Esophagus squamous epithelium (tissue), 5 donors: ENCODE results near the gene MMEL1. TPM values are rescaled to one million over a fixed set of nuclear protein-coding genes. Genes with fewer than 3 reads are reported as not detected.

Source experiments
- DNase-seq: peaks from one replicate; lab custom pipeline; 2025; lab: John Stamatoyannopoulos, UW
- H3K27ac ChIP-seq, 4 donors: fragments of 200-600 bp; sonication (generic); one replicate each; pipeline ENCODE4 v1.5.1; 2016 to 2019; ENCODE audit warnings: mild to moderate bottlenecking in 1 of 4
- H3K27me3 ChIP-seq, 4 donors: fragments of 200-600 bp; sonication (generic); 1 replicate in 3 of 4; 2 replicates in 1 of 4; pipeline versions ENCODE4 v1.5.1 to v1.6.0; 2017 to 2021; ENCODE audit warnings: antibody characterized with exemption in 1 of 4
- H3K36me3 ChIP-seq, 3 donors: fragments of 200-600 bp; sonication (generic); one replicate each; pipeline ENCODE4 v1.5.1; 2016 to 2019
- H3K4me1 ChIP-seq, 3 donors: fragments of 200-600 bp; sonication (generic); one replicate each; pipeline ENCODE4 v1.5.1; 2017 to 2019
- H3K4me3 ChIP-seq, 4 donors: fragments of 200-600 bp; sonication (generic); 1 replicate in 3 of 4; 2 replicates in 1 of 4; pipeline ENCODE4 v1.5.1; 2016 to 2019; ENCODE audit warnings: mild to moderate bottlenecking in 2 of 4, moderate library complexity in 1 of 4
- H3K9me3 ChIP-seq, 3 donors: fragments of 200-600 bp; sonication (generic); one replicate each; pipeline ENCODE4 v1.5.1; 2016 to 2019
- POLR2A ChIP-seq, 4 donors: fragments of 450-650 bp; IDR thresholded peaks; one replicate each; pipeline ENCODE4 v1.6.1; 2017; ENCODE audit warnings: antibody characterized with exemption in 4 of 4, mild to moderate bottlenecking in 4 of 4, moderate library complexity in 3 of 4
- WGBS, 2 donors: methylation state at CpG; one replicate each; pipeline ENCODE4 v1.1.5; 2018; 5-methylcytosine and 5-hydroxymethylcytosine counted together
- intact Hi-C: fragments of 100-400 bp; cut with DNase I; formaldehyde crosslinking; loops from one replicate; pipeline ENCODE4 v1.15.0; 2022
- total RNA-seq, 4 donors: library from RNA; depleted of rRNA; stranded (reverse); fragments of >200 nt; gene quantifications; one replicate each; pipeline ENCODE4 v1.1.0, GENCODE V29; 2016
- TF ChIP-seq, protein P1 (sequence below), 6 experiments: fragments of 450-650 bp in 4 of 6; fragments of 200-600 bp in 2 of 6; sonication (generic) in 2 of 6; IDR thresholded peaks; one replicate each; pipeline ENCODE4 v1.5.1; 2016 to 2019; ENCODE audit warnings: antibody characterized with exemption in 6 of 6, mild to moderate bottlenecking in 4 of 6, moderate library complexity in 4 of 6
- donor health status: DM: yes; HTN: yes; CAD: no.

MMEL1 gene
- total RNA-seq, 4 donors from 2014 or later, result 3.1 TPM; not detected in 3

DNA sequence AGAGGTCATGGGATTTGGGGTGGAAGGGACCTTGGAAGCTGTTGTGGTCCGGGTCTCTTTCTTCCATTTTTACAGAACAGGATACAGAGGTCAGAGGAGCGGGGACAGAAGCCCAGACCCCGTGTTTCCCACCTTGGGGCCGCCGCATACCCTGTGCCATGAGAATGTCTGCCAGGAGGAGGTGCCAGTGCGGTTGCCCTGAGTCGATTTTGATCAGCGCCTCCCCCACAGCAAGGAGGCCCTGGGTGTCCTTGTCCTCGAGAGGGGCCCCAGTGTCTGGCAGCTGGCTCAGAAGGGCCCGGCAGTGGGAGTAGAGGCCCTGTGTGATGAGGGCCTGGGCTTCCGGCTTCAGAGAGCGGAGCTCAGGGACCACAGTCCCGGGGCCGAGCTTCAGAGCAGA, 12.3 kb upstream of the MMEL1 start:
- Histone ChIP-seq H3K36me3 (no peaks in the 10 kb centered on the region), H3K27me3 (peaks cover 0 to 8% (median 0%) of the 10 kb centered on the region in 4 donors), H3K4me1 (peaks cover 20 to 34% (median 23%) of the 10 kb centered on the region in 3 donors), H3K9me3 (peaks cover 0 to 32% (median 0%) of the 10 kb centered on the region in 3 donors), H3K27ac (no peak overlapping the region), H3K4me3 (no peak overlapping the region)
- DNase-seq, result no peak
- intact Hi-C loops, result no loop called here
- TF ChIP-seq, protein P1, sequence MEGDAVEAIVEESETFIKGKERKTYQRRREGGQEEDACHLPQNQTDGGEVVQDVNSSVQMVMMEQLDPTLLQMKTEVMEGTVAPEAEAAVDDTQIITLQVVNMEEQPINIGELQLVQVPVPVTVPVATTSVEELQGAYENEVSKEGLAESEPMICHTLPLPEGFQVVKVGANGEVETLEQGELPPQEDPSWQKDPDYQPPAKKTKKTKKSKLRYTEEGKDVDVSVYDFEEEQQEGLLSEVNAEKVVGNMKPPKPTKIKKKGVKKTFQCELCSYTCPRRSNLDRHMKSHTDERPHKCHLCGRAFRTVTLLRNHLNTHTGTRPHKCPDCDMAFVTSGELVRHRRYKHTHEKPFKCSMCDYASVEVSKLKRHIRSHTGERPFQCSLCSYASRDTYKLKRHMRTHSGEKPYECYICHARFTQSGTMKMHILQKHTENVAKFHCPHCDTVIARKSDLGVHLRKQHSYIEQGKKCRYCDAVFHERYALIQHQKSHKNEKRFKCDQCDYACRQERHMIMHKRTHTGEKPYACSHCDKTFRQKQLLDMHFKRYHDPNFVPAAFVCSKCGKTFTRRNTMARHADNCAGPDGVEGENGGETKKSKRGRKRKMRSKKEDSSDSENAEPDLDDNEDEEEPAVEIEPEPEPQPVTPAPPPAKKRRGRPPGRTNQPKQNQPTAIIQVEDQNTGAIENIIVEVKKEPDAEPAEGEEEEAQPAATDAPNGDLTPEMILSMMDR (IDR thresholded peaks at IDR 0.05), result no peak
- TF ChIP-seq POLR2A (IDR thresholded peaks at IDR 0.05), result no peak
- WGBS, 2 donors, result 78 to 82% methylated on average over 7 to 8 of the region's 14 CpGs

DNA sequence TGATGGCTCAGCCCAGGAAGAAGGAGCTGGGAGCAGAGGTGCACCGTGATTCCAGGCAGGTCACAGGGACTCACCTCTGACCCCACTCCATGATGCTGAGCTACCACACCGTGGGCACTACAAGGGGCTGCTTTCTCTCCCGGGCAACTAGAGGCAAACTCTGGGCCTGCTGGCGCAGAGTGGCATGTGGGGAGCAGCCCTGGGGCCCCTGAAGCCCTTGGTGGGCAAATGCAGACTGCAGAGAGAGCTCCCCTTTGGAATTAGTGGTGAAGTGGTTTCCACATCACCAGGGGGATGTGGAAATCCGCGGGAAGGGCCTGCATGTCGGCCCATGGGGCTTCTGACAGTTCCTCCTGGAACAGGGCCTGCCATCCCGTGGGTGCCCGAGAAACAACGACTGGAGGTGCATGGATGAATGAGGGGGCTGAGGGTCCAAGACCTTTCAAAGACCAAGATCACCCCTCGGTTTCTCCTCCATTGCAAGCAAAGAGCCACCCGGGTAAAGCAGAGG, 11.8 kb upstream of the MMEL1 start:
- H3K4me3 ChIP-seq, result no peak overlapping the region
- H3K27ac ChIP-seq, result no peak overlapping the region
- H3K36me3 ChIP-seq, result no peaks in the 10 kb centered on the region
- H3K4me1 ChIP-seq, result peaks cover 20 to 35% (median 23%) of the 10 kb centered on the region in 3 donors
- no peak for DNase-seq
- intact Hi-C loops, result no loop called here
- peaks cover 0 to 32% (median 0%) of the 10 kb centered on the region in 3 donors for H3K9me3 ChIP-seq
- peaks cover 0 to 3% (median 0%) of the 10 kb centered on the region in 4 donors for H3K27me3 ChIP-seq
- WGBS, 2 donors, result 70 to 100% methylated on average over 2 of the region's 12 CpGs
- TF ChIP-seq POLR2A (IDR thresholded peaks at IDR 0.05), result no peak
- TF ChIP-seq, protein P1 (IDR thresholded peaks at IDR 0.05), result no peak

DNA sequence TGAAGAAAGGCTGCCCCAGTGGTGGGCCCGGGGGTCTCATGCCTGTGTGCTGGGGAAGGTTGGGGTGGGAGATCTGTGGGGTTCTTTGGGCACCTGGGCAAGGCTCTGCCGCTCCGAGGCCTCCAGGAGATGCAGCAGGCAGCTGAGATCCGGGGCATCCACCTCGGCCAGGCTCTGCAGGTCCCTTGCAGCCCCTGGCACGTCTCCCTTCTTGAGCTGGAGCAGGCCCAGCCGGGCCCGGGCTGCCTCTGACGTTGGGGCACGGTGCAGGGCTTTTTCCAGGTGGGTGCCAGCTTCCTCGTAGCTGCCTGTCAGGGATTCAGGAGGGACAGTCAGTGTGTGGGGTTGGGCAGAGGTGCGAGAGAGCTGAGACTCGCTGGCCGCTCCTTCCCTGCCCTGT, 11.4 kb upstream of the MMEL1 start:
- Histone ChIP-seq H3K4me3 (no peak overlapping the region), H3K9me3 (peaks cover 0 to 32% (median 0%) of the 10 kb centered on the region in 3 donors), H3K27ac (no peak overlapping the region), H3K27me3 (no peaks in the 10 kb centered on the region), H3K4me1 (peaks cover 20 to 35% (median 23%) of the 10 kb centered on the region in 3 donors), H3K36me3 (no peaks in the 10 kb centered on the region)
- 57 to 67% methylated on average over 3 of the region's 14 CpGs for WGBS, 2 donors
- DNase-seq, result no peak
- TF ChIP-seq, protein P1 (IDR thresholded peaks at IDR 0.05), result no peak
- no peak for TF ChIP-seq POLR2A (IDR thresholded peaks at IDR 0.05)
- intact Hi-C loops, result no loop called here

DNA sequence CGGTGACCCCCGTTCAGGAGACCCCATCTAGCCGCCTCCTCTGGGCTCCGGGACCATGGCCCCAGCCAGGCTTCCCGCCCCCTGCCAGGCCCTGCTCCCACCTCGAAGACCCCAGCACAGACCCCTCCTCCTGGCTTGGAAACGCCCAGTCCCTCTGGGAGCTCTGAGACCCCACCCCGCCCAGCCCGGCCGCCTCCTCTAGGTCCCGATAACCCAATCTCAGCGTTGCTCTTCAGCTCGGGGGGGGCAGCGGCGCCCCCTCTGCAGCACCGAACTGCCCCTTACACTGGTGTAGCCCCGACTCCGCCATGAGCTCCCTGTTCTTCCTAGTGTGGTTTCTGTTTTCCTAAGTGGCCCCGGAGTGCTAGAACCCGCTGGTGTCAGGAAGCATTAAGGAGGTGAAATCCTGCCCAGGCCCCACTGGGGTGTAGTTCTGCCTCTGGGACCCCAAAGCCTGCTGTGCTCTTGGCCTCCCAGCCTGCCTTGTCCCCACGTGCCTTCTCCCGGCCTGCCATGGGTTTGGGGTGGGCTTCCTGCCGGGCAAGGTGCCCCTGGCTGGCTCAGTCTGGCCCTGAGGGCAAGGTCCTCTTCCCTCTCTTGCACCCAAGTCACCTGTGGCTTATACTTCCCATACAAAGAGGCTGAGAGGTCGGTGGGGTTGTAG, 10.7 kb upstream of the MMEL1 start:
- Histone ChIP-seq H3K9me3 (peaks cover 0 to 27% (median 0%) of the 10 kb centered on the region in 3 donors), H3K36me3 (no peaks in the 10 kb centered on the region), H3K27ac (peak overlapping the region in 1 of 4 donors; percentile 90), H3K4me1 (peaks cover 20 to 35% (median 23%) of the 10 kb centered on the region in 3 donors), H3K27me3 (peaks cover 0 to 2% (median 0%) of the 10 kb centered on the region in 4 donors), H3K4me3 (peak overlapping the region; percentile 57 to 89 (median 77))
- no peak for TF ChIP-seq POLR2A (IDR thresholded peaks at IDR 0.05)
- TF ChIP-seq, protein P1 (IDR thresholded peaks at IDR 0.05), result no peak
- intact Hi-C loops, result no loop called here
- DNase-seq, result no peak
- WGBS, 2 donors, result 4 to 19% methylated on average over 7 to 10 of the region's 24 CpGs
